Keratinocyte (primary cell): ENCODE results near the gene PGLYRP1. TPM values are rescaled to one million over a fixed set of nuclear protein-coding genes. Genes with fewer than 3 reads are reported as not detected.

Experiments used
- DNase-seq: peaks from one replicate; pipeline ENCODE4 v3.0.0-alpha.2; 2011; ENCODE audit warnings: low read depth, missing footprints, low spot score
- FAIRE-seq: peaks from 2 replicates; lab custom pipeline; 2011; peaks lifted over from hg19 to GRCh38; lab: Jason Lieb, UNC
- H2AFZ ChIP-seq: 2 replicates; pipeline ENCODE4 v1.6.0; 2012; ENCODE audit warnings: low read length, control low read depth, inconsistent platforms; ENCODE audit not compliant: control insufficient read depth
- H3K27ac ChIP-seq: 2 replicates; pipeline ENCODE4 v1.5.1; 2011; ENCODE audit warnings: low read length; ENCODE audit not compliant: control insufficient read depth, insufficient read depth
- H3K27me3 ChIP-seq: 3 replicates; pipeline ENCODE4 v1.6.0; 2011; ENCODE audit warnings: low read length; ENCODE audit not compliant: control insufficient read depth, insufficient read depth; ENCODE audit errors: extremely low read depth
- H3K36me3 ChIP-seq, 2 experiments: 2 replicates in 1 of 2; 3 replicates in 1 of 2; pipeline ENCODE4 v1.5.1; 2011; ENCODE audit warnings: low read length in 2 of 2, mild to moderate bottlenecking in 1 of 2; ENCODE audit not compliant: control insufficient read depth in 2 of 2, insufficient read depth in 2 of 2; ENCODE audit errors: extremely low read depth in 1 of 2
- H3K4me1 ChIP-seq: 3 replicates; pipeline ENCODE4 v1.5.1; 2011; ENCODE audit warnings: low read length; ENCODE audit not compliant: control insufficient read depth, insufficient read depth; ENCODE audit errors: extremely low read depth
- H3K4me2 ChIP-seq: 3 replicates; pipeline ENCODE4 v1.6.0; 2011; ENCODE audit warnings: low read depth, low read length; ENCODE audit not compliant: control insufficient read depth, insufficient read depth; ENCODE audit errors: extremely low read depth
- H3K4me3 ChIP-seq, 3 experiments: fragments of 200-600 bp in 1 of 3; sonication (generic) in 1 of 3; 2 replicates in 2 of 3; 3 replicates in 1 of 3; pipeline ENCODE4 v1.5.1; 2011 to 2016; ENCODE audit warnings: low read length in 3 of 3, mild to moderate bottlenecking in 3 of 3, control low read depth in 2 of 3, inconsistent platforms in 1 of 3, low read depth in 1 of 3, mixed read lengths in 1 of 3, mixed run types in 1 of 3, moderate library complexity in 1 of 3; ENCODE audit not compliant: control insufficient read depth in 2 of 3, insufficient read depth in 2 of 3; ENCODE audit errors: extremely low read depth in 1 of 3
- H3K79me2 ChIP-seq: 2 replicates; pipeline ENCODE4 v1.6.0; 2012; ENCODE audit warnings: low read length; ENCODE audit not compliant: control insufficient read depth, insufficient read depth
- H3K9ac ChIP-seq: 3 replicates; pipeline ENCODE4 v1.6.0; 2011; ENCODE audit warnings: low read length; ENCODE audit not compliant: control insufficient read depth, insufficient read depth; ENCODE audit errors: extremely low read depth
- H3K9me1 ChIP-seq: 3 replicates; pipeline ENCODE4 v1.6.0; 2011; ENCODE audit warnings: low read length; ENCODE audit not compliant: control insufficient read depth, insufficient read depth; ENCODE audit errors: extremely low read depth
- H3K9me3 ChIP-seq: 2 replicates; pipeline ENCODE4 v1.5.1; 2012; ENCODE audit warnings: low read depth, low read length; ENCODE audit not compliant: control insufficient read depth
- H4K20me1 ChIP-seq: 3 replicates; pipeline ENCODE4 v1.6.0; 2011; ENCODE audit warnings: low read length; ENCODE audit not compliant: control insufficient read depth, insufficient read depth; ENCODE audit errors: extremely low read depth
- CTCF ChIP-seq, 3 experiments: IDR thresholded peaks in 1 of 3; conservative IDR thresholded peaks in 1 of 3; optimal IDR thresholded peaks in 1 of 3; 2 replicates in 2 of 3; 3 replicates in 1 of 3; pipeline versions ENCODE3 to v1.5.1; 2011; ENCODE audit warnings: low read length in 3 of 3, mild to moderate bottlenecking in 3 of 3, moderate library complexity in 2 of 3, control low read depth in 1 of 3, inconsistent platforms in 1 of 3; ENCODE audit not compliant: insufficient read depth in 2 of 3; ENCODE audit errors: extremely low read depth in 1 of 3
- EZH2 ChIP-seq: IDR thresholded peaks from one replicate; pipeline ENCODE4 v1.6.1; 2012; ENCODE audit warnings: inconsistent platforms, mild to moderate bottlenecking, low read length, moderate library complexity
- dilution Hi-C: fragments of 300-500 bp; cut with MboI; formaldehyde crosslinking; loops from one replicate; pipeline ENCODE4 v1.7.0; 2020; ENCODE audit warnings: low sequenced_read_pairs; ENCODE audit not compliant: extremely low pct_ligation_motif_present
- polyA plus RNA-seq, 5 experiments: library from polyadenylated mRNA; depleted of rRNA in 3 of 5; stranded (reverse) in 3 of 5; stranded (forward) in 1 of 5; unstranded in 1 of 5; fragments of >200 nt; gene quantifications; 1 replicate in 1 of 5; 2 replicates in 3 of 5; 3 replicates in 1 of 5; pipeline versions ENCODE4 v1.2.1 to v1.2.3, GENCODE V29; 2011 to 2012; ENCODE audit warnings: missing spikeins in 2 of 5, low read depth in 1 of 5, low replicate concordance in 1 of 5

PGLYRP1 gene
- polyA plus RNA-seq, 1 donor (not counting 4 experiments of a cell fraction or from before 2014, with no cell fraction given) = not detected

GRCh38 chr19:46052896-46053295, 30.0 kb upstream of the PGLYRP1 start:
- H3K4me3 ChIP-seq = no peak overlapping the region
- no peak for DNase-seq
- no peaks in the 10 kb centered on the region for H3K9me3 ChIP-seq
- H2AFZ ChIP-seq = no peak overlapping the region
- no peak overlapping the region for H3K27ac ChIP-seq
- H3K9me1 ChIP-seq = no peaks in the 10 kb centered on the region
- H4K20me1 ChIP-seq = no peaks in the 10 kb centered on the region
- peaks cover 20% of the 10 kb centered on the region for H3K4me1 ChIP-seq
- no peaks in the 10 kb centered on the region for H3K79me2 ChIP-seq
- no peaks in the 10 kb centered on the region for H3K36me3 ChIP-seq
- FAIRE-seq = no peak
- TF ChIP-seq CTCF (optimal IDR thresholded peaks at IDR 0.05 in 1 of 3, IDR thresholded peaks at IDR 0.05 in 1 of 3, conservative IDR thresholded peaks at IDR 0.05 in 1 of 3; ENCODE audit: extremely low read depth in 1 of 3, insufficient read depth in 2 of 3, low read length in 3 of 3) (no peak), EZH2 (no peak)
- dilution Hi-C loops = no loop called here
- no peak overlapping the region for H3K9ac ChIP-seq
- no peak overlapping the region for H3K4me2 ChIP-seq
- H3K27me3 ChIP-seq = peaks cover 2% of the 10 kb centered on the region

GRCh38 chr19:46049597-46049996, 26.7 kb upstream of the PGLYRP1 start:
- peak in 1 of 3 experiments; percentile 54 for TF ChIP-seq CTCF (optimal IDR thresholded peaks at IDR 0.05 in 1 of 3, IDR thresholded peaks at IDR 0.05 in 1 of 3, conservative IDR thresholded peaks at IDR 0.05 in 1 of 3; ENCODE audit: extremely low read depth in 1 of 3, insufficient read depth in 2 of 3, low read length in 3 of 3)
- TF ChIP-seq EZH2 = no peak
- FAIRE-seq = peak; percentile 66
- no peaks in the 10 kb centered on the region for H3K9me1 ChIP-seq
- dilution Hi-C loops = no loop called here
- H3K27ac ChIP-seq = no peak overlapping the region
- no peaks in the 10 kb centered on the region for H3K36me3 ChIP-seq
- H3K4me2 ChIP-seq = peak overlapping the region; percentile 45
- no peaks in the 10 kb centered on the region for H3K79me2 ChIP-seq
- H3K9ac ChIP-seq = no peak overlapping the region
- no peaks in the 10 kb centered on the region for H4K20me1 ChIP-seq
- H3K9me3 ChIP-seq = no peaks in the 10 kb centered on the region
- no peak overlapping the region for H2AFZ ChIP-seq
- DNase-seq = peak; percentile 59
- no peak overlapping the region for H3K4me3 ChIP-seq
- peaks cover 20% of the 10 kb centered on the region for H3K27me3 ChIP-seq
- H3K4me1 ChIP-seq = peaks cover 8% of the 10 kb centered on the region
